HEK293 (cell line): ENCODE measurements around the gene RNF166.

ENCODE experiments used
- CTCF ChIP-seq: fragments of 450-650 bp; formaldehyde crosslinking; IDR thresholded peaks from 2 replicates; pipeline ENCODE4 v1.5.1; 2016; ENCODE audit warnings: missing biosample characterization, missing genetic modification characterization
- PRDM10 ChIP-seq: fragments of 450-650 bp; formaldehyde crosslinking; IDR thresholded peaks from 2 replicates; pipeline ENCODE4 v1.5.1; 2016; ENCODE audit warnings: missing biosample characterization, missing genetic modification characterization
- ZBTB7A ChIP-seq: fragments of 450-650 bp; formaldehyde crosslinking; IDR thresholded peaks from 2 replicates; pipeline ENCODE4 v1.5.1; 2016; ENCODE audit warnings: low read depth, missing biosample characterization, missing genetic modification characterization
- ZNF324 ChIP-seq: fragments of 450-650 bp; formaldehyde crosslinking; IDR thresholded peaks from 2 replicates; pipeline ENCODE4 v1.5.1; 2016; ENCODE audit warnings: missing biosample characterization, missing genetic modification characterization
- ZNF391 ChIP-seq: fragments of 450-650 bp; formaldehyde crosslinking; IDR thresholded peaks from 2 replicates; pipeline ENCODE4 v1.5.1; 2016; ENCODE audit warnings: low read depth, missing biosample characterization, missing genetic modification characterization, borderline replicate concordance

GRCh38 chr16:88695753-88696152 is 10.5 kb downstream of the RNF166 start:
- TF ChIP-seq CTCF (tag by site-specific recombination): no peak
- no peak for TF ChIP-seq ZBTB7A (tag by site-specific recombination)
- TF ChIP-seq PRDM10 (tag by site-specific recombination): no peak
- TF ChIP-seq ZNF324 (tag by site-specific recombination): no peak
- no peak for TF ChIP-seq ZNF391 (tag by site-specific recombination)
